ENCODE data around the gene GPHN.

Gene GPHN

GRCh38 chr14:66955159-66955558, 447.2 kb downstream of the GPHN start:
- DNase-seq (ENCODE audit: low spot score), result no peak

DNA sequence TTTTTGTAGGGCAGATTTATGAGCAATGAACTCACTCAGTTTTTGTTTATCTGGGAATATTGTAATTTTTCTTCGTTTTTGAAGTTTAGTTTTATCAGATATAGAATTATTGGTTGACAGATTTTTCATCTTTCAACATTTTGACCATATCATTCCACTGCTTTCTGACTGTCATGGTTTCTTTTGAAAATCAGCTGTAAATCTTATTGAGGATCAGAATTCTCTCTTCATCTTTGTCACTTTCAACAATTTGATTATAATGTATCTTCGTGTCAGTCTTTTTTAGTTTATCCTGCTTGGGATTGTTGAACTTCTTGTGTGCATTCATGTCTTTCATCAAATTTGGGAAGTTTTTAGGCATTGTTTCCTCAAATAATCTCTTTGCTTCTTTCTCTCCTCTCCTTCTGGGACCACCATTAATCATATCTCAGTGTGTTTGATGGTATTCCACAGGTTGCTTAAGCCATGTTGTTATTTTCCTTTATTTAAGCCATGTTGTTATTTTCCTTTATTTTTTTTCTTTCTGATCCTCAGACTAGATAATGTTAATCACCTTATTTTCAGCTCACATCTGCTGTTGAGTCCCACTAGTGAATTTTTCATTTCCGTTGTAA, 451.6 kb downstream of the GPHN start:
- no peak for DNase-seq (ENCODE audit: low spot score)

DNA sequence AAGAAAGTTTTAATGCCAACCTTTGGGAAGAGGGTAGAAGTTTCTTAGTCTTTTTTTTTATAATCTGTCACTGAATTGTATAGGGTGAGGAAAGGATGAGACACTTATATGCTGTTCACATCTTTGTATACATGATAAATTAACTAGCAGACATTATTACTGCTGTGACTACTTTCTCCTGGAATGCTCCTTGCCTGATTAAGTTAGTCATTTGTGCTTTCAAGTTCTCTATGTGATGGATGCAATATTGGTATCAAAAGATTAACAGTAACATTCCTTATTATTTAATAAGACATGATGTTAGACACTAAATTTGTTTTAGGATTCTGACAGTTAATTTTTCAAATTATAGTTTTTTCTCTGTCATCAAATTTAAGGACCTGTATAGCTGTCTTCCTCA, 457.9 kb downstream of the GPHN start:
- no peak for DNase-seq (ENCODE audit: low spot score)

- DNase-seq (ENCODE audit: low spot score), result no peak
These were observed 464.5 kb downstream of the GPHN start for GRCh38 chr14:66972469-66972868.

GRCh38 chr14:66974397-66975025, 466.6 kb downstream of the GPHN start:
- no peak for DNase-seq (ENCODE audit: low spot score)

DNA sequence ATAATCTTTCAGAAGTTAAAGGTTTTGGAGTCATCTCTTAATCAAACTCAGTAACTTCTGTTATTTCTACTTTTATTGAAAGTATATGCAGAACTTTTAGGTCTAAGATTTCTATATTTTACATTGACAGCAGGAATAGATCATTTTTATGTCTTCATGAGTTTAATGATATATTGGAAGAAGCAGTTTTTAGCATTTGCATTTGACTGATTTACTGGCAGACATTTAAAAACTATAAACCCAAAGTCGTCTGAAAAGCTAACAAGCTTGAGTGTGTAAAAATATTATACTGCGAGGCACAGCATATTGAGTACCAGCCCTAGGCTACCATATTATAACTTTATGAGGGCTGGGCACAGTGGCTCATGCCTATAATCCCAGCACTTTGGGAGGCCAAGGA, 467.3 kb downstream of the GPHN start:
- no peak for DNase-seq (ENCODE audit: low spot score)

- DNase-seq (ENCODE audit: low spot score), result no peak
These were observed 471.4 kb downstream of the GPHN start for GRCh38 chr14:66979101-66979974.

DNA sequence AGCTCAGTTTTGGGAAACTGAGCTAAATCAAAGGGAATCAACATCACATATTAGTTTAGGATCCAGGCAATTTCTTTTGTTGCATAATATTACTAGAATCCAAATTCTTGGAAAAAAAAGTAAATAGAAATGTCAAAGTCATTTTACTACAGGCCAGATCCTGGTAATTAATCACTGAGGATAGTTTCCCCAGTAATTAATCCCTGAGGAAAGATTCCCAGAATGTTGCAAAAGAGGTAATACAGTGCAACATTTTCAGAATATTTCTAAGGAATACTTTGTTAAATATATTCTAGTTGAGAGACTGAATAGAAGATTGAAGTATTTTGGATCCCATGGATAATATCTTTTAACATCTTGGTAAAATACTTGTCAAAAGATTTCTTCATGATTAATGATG, 474.3 kb downstream of the GPHN start:
- no peak for DNase-seq (ENCODE audit: low spot score)

DNA sequence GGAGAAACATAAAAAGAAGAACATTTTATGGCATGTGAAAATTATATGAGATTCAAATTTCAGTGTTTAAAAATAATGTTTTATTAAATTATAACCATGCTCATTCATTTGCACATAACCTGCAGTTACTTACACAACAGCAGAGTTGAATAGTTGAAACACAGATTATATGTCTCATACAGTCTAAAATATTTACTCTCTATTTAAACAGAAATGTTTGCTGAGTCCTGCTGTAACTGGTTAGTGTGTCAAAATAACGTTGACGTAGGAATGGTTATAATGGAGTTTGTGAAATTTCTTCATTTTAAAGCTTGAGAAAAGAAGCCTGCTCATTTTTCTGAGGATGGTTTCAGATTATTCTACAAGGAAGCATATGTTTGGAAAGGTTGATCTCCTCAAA, 484.8 kb downstream of the GPHN start:
- DNase-seq (ENCODE audit: low spot score), result no peak

GRCh38 chr14:66993512-66993911, 485.6 kb downstream of the GPHN start:
- no peak for DNase-seq (ENCODE audit: low spot score)

DNA sequence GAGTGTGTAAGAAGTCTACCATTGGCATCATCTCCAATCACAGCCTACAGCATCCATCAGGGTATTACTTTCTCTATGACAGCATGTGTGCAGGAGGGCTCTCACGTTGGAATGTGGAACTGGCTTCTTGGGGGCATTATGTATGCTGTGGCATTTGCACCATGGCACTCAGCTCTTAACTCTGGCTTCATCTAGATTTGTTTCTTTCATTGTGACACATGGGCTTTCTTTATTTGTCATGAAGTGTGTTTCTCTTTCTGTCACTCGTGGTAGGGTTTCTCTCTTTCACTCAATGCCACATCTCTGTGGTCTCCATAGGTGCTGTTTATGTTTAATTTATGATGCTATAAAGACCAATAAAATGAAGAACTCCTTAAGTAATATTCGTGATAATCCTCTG, 490.1 kb downstream of the GPHN start:
- DNase-seq (ENCODE audit: low spot score), result no peak

DNA sequence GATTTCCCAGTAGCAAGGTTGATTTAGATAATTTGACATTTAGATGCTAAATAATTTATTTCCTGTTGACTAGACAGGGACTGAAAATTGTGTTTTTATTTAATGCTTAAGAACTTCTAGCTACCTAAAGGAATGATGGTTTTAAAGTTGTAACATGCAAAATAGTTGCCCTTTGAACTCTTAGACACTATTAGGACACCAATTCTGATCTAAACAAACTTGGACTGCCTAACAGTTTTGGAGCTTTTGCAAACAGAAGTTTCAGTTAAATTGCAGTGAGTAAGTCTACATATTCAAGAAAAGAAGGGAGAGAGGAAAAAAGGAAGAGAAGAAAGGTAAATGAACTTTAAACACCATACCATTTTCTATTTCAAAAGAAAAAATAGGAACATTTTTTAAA, 492.0 kb downstream of the GPHN start:
- no peak for DNase-seq (ENCODE audit: low spot score)

- no peak for DNase-seq (ENCODE audit: low spot score)
These were observed 495.2 kb downstream of the GPHN start for GRCh38 chr14:67002994-67003753.

DNA sequence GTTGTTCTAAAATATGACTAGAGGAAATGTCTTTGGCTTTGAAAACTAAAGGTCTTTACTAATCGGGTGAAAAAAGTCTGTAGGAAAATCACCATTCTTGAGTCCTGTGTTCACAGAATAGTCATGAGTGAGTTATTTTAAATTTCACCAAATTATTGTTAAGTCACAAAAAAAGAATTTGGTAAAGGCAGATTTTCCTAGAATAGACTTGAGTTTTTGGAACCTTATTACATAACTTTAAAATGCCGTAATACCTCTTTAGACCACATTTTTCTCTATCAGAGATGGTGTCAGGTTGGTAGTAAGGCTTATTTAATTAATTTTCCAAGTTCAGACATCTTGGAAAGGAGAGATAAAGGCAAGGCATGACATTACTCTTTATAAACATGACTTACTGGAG, 496.6 kb downstream of the GPHN start:
- DNase-seq (ENCODE audit: low spot score), result no peak

DNA sequence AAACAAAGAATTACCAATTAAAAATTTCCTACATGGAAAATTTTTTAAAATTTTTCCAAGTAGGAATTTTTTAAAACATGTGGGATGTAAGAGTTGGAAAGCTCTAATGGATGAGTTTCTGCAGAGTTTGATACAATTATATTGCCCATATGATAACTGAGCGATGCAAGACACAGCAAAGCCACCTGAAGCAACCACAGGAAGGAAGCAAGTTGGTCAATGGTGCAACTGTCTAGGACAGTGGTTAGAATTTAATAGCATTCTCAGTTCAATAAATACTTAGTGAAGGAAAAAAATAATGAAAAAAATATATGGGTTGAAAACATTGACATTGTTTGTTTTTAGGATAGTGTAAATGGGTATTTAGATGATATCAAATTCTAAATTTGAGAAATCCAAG, 502.7 kb downstream of the GPHN start:
- DNase-seq (ENCODE audit: low spot score), result no peak

- no peak for DNase-seq (ENCODE audit: low spot score)
These were observed 508.9 kb downstream of the GPHN start for GRCh38 chr14:67016856-67017255.

- DNase-seq (ENCODE audit: low spot score), result no peak
These were observed 510.8 kb downstream of the GPHN start for GRCh38 chr14:67018720-67019119.

GRCh38 chr14:67019796-67020195, 511.8 kb downstream of the GPHN start:
- DNase-seq (ENCODE audit: low spot score), result no peak

GRCh38 chr14:67031920-67032774, 524.2 kb downstream of the GPHN start:
- DNase-seq (ENCODE audit: low spot score), result no peak

GRCh38 chr14:67045440-67045839, 537.5 kb downstream of the GPHN start:
- DNase-seq (ENCODE audit: low spot score), result no peak

GRCh38 chr14:67050896-67051295, 542.9 kb downstream of the GPHN start:
- no peak for DNase-seq (ENCODE audit: low spot score)

DNA sequence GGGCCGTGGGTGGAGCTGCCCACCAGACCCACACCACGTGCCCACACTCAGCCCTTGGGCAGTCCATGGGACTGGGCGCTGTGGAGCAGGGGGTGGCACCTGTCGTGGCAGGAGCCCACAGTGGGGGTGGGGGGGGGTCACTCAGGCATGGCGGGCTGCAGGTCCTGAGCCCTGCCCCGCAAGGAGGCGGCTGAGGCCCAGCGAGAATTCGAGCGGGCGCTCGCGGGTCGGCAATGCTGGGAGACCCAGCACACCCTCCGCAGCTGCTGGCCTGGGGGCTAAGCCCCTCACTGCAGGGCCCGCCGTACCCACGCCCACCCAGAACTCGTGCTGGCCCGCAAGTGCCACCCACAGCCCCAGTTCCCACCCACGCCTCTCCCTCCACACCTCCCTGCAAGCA, 548.7 kb downstream of the GPHN start:
- no peak for DNase-seq (ENCODE audit: low spot score)
